A673 (cell line): ENCODE data around the gene SHISA4. TPM values are rescaled to one million over a fixed set of nuclear protein-coding genes. Genes with fewer than 3 reads are reported as not detected.

Experiments used
- BruUV-seq: library from RNA; stranded (reverse); fragments of 400-500 nt; replicated peaks from 2 replicates; lab custom pipeline; 2021; lab: Mats Ljungman, UMichigan
- CTCF ChIA-PET: fragments of 300-600 bp; sonication (Branson Sonifier 250); formaldehyde crosslinking; loops from one replicate; lab custom pipeline; 2022; ENCODE audit warnings: antibody characterized with exemption; lab: Charles Lee
- POLR2A ChIA-PET: fragments of 300-600 bp; sonication (Branson Sonifier 250); formaldehyde crosslinking; loops from one replicate; lab custom pipeline; 2022; ENCODE audit warnings: antibody characterized with exemption; ENCODE audit not compliant: low non-redundant PET; lab: Charles Lee
- DNase-seq: peaks from one replicate; pipeline ENCODE4 v3.0.0-alpha.2; 2015; ENCODE audit warnings: low spot score
- H3K27ac ChIP-seq: fragments of 200-600 bp; sonication (generic); 2 replicates; pipeline ENCODE4 v1.5.1; 2016; ENCODE audit warnings: mixed run types, low read depth, mild to moderate bottlenecking, mixed read lengths, antibody characterized with exemption, low read length; ENCODE audit not compliant: poor library complexity, severe bottlenecking
- H3K27me3 ChIP-seq: fragments of 200-600 bp; sonication (generic); replicated peaks from 2 replicates; pipeline ENCODE4 v1.6.1; 2017; ENCODE audit warnings: mixed run types, low read depth, mild to moderate bottlenecking, mixed read lengths, antibody characterized with exemption, low read length; ENCODE audit not compliant: insufficient read depth, poor library complexity
- H3K36me3 ChIP-seq: fragments of 200-600 bp; sonication (generic); 2 replicates; pipeline ENCODE4 v1.6.1; 2016; ENCODE audit warnings: mixed run types, mild to moderate bottlenecking, mixed read lengths, antibody characterized with exemption, low read length; ENCODE audit not compliant: insufficient read depth, poor library complexity, severe bottlenecking
- H3K4me1 ChIP-seq: fragments of 200-600 bp; sonication (generic); 2 replicates; pipeline ENCODE4 v1.6.1; 2017; ENCODE audit warnings: mixed run types, mild to moderate bottlenecking, mixed read lengths, antibody characterized with exemption, low read length; ENCODE audit not compliant: insufficient read depth, poor library complexity, severe bottlenecking
- H3K4me3 ChIP-seq: fragments of 200-600 bp; sonication (generic); 2 replicates; pipeline ENCODE4 v1.5.1; 2016; ENCODE audit warnings: low read depth, mixed run types, mild to moderate bottlenecking, mixed read lengths, low read length; ENCODE audit not compliant: poor library complexity, severe bottlenecking
- H3K9me3 ChIP-seq: fragments of 200-600 bp; sonication (generic); 2 replicates; pipeline ENCODE4 v1.6.1; 2016; ENCODE audit warnings: mixed run types, low read depth, mild to moderate bottlenecking, mixed read lengths, antibody characterized with exemption, low read length; ENCODE audit not compliant: poor library complexity, severe bottlenecking
- CTCF ChIP-seq: fragments of 300-800, 200-600 bp; sonication (generic); conservative IDR thresholded peaks from 2 replicates; pipeline ENCODE4 v1.5.1; 2017; ENCODE audit warnings: low read depth, mild to moderate bottlenecking, antibody characterized with exemption, low read length, moderate library complexity, mixed read lengths
- EZH2 ChIP-seq: fragments of 200-600 bp; sonication (generic); IDR thresholded peaks from 2 replicates; pipeline ENCODE4 v1.6.1; 2017; ENCODE audit warnings: borderline replicate concordance, low read depth, mild to moderate bottlenecking, mixed read lengths, antibody characterized with exemption, low read length; ENCODE audit not compliant: poor library complexity, severe bottlenecking
- intact Hi-C: fragments of 100-400 bp; cut with micrococcal nuclease; formaldehyde crosslinking; loops from one replicate; pipeline ENCODE4 v1.10.0; 2022; ENCODE audit not compliant: unreplicated experiment
- total RNA-seq: library from RNA; stranded (reverse); gene quantifications from 2 replicates; pipeline ENCODE4 v1.2.3, GENCODE V29; 2021

SHISA4 gene
- total RNA-seq, 1 experiment from 2014 or later: 1.2 TPM

- ChIA-PET CTCF (interaction anchor here (0.5 to 0.6 kb wide), 2 partner anchors 13 to 39 kb away, joined by 5 to 18 read pairs; no protein-coding TSS in a partner anchor), POLR2A (no interaction called here)
- intact Hi-C loops: loop anchor here (5.0 to 10.0 kb wide), 2 partner anchors 162 to 340 kb away; partner anchors contain the start of gene NAV1
- Histone ChIP-seq H3K4me1 (no peaks in the 10 kb centered on the region), H3K27ac (no peak overlapping the region), H3K27me3 (no peaks in the 10 kb centered on the region), H3K36me3 (peaks cover 76% of the 10 kb centered on the region), H3K4me3 (no peak overlapping the region), H3K9me3 (no peaks in the 10 kb centered on the region)
- no peak for TF ChIP-seq CTCF
- TF ChIP-seq EZH2: no peak
- DNase-seq: no peak
- no TSS peak for BruUV-seq
These were observed 14.0 kb upstream of the SHISA4 start for GRCh38 chr1:201874672-201875071.

GRCh38 chr1:201876148-201876818 is 12.4 kb upstream of the SHISA4 start:
- Histone ChIP-seq H3K27ac (no peak overlapping the region), H3K4me1 (no peaks in the 10 kb centered on the region), H3K27me3 (no peaks in the 10 kb centered on the region), H3K4me3 (no peak overlapping the region), H3K9me3 (no peaks in the 10 kb centered on the region), H3K36me3 (peaks cover 60% of the 10 kb centered on the region)
- intact Hi-C loops: loop anchor here (5.0 to 10.0 kb wide), 2 partner anchors 164 to 341 kb away; partner anchors contain the start of gene NAV1
- TF ChIP-seq CTCF (peak; percentile 59), EZH2 (no peak)
- CTCF ChIA-PET: no interaction called here
- POLR2A ChIA-PET: no interaction called here
- peak; percentile 59 for DNase-seq
- no TSS peak for BruUV-seq

- intact Hi-C loops: loop anchor here (5.0 to 10.0 kb wide), 2 partner anchors 166 to 343 kb away; partner anchors contain the start of gene NAV1
- CTCF ChIA-PET: interaction anchor here (0.6 to 1.0 kb wide), 7 partner anchors 9 to 371 kb away, joined by 3 to 7 read pairs (median 4); no protein-coding TSS in a partner anchor
- Histone ChIP-seq H3K4me1 (no peaks in the 10 kb centered on the region), H3K27me3 (no peaks in the 10 kb centered on the region), H3K36me3 (peaks cover 43% of the 10 kb centered on the region), H3K4me3 (no peak overlapping the region), H3K27ac (no peak overlapping the region), H3K9me3 (no peaks in the 10 kb centered on the region)
- peak; percentile 72 for DNase-seq
- POLR2A ChIA-PET: interaction anchor here (0.6 to 0.7 kb wide), 2 partner anchors 124 to 132 kb away, joined by 4 read pairs; no protein-coding TSS in a partner anchor
- BruUV-seq: no TSS peak
- no peak for TF ChIP-seq EZH2
- TF ChIP-seq CTCF: peak; percentile 69
These were observed 10.8 kb upstream of the SHISA4 start for GRCh38 chr1:201877877-201878401.
